Activated T-helper 1 cell treated with anti-CD3 and anti-CD28 coated beads, Interleukin-12 subunit alpha, Interleukin-12 subunit beta, Interleukin-2, Interleukin-4 antibody, amounts not matched to agents 30 ng/mL and 10 ng/mL and 1 ng/mL, durations not matched to agents 14 hours and 24 hours and 36 hours (primary cell): ENCODE data around the gene BTNL3. TPM values are rescaled to one million over a fixed set of nuclear protein-coding genes. Genes with fewer than 3 reads are reported as not detected.
"Not testable (repeated sequence)": the region's sequence is repeated elsewhere in the genome, so short reads cannot be mapped to it uniquely, and the experiment has no call there.

Experiments used
- DNase-seq: peaks from one replicate; pipeline ENCODE4 v3.0.0; 2021; ENCODE audit warnings: low spot score
- H3K27ac Mint-ChIP-seq: one replicate; pipeline ENCODE4 v1.8.0; 2021; ENCODE audit warnings: mild to moderate bottlenecking, mixed read lengths
- H3K27me3 Mint-ChIP-seq: one replicate; pipeline ENCODE4 v1.8.0; 2022; ENCODE audit warnings: mild to moderate bottlenecking, moderate library complexity, mixed read lengths; ENCODE audit not compliant: insufficient read depth
- H3K36me3 Mint-ChIP-seq: one replicate; pipeline ENCODE4 v1.8.0; 2021; ENCODE audit warnings: low read depth, mixed read lengths
- H3K4me1 Mint-ChIP-seq: one replicate; pipeline ENCODE4 v1.8.0; 2021; ENCODE audit warnings: low read depth, mixed read lengths
- H3K4me3 Mint-ChIP-seq: one replicate; pipeline ENCODE4 v1.8.0; 2021; ENCODE audit warnings: mild to moderate bottlenecking, moderate library complexity, mixed read lengths
- H3K9me3 Mint-ChIP-seq: one replicate; pipeline ENCODE4 v1.8.0; 2021; ENCODE audit warnings: mixed read lengths
- intact Hi-C: fragments of 100-400 bp; cut with micrococcal nuclease; formaldehyde crosslinking; loops from one replicate; pipeline ENCODE4 v1.15.1; 2024
- total RNA-seq: library from RNA; stranded (reverse); gene quantifications from 2 replicates; pipeline ENCODE4 v1.2.3, GENCODE V29; 2022

BTNL3 gene
- total RNA-seq, 1 donor from 2014 or later = not detected

GRCh38 chr5:181044662-181045305, 56.1 kb downstream of the BTNL3 start:
- Mint-ChIP-seq H3K27me3 (peaks cover 11% of the 10 kb centered on the region), H3K36me3 (no peaks in the 10 kb centered on the region)
- intact Hi-C loops = no loop called here

GRCh38 chr5:181045316-181045715, 56.7 kb downstream of the BTNL3 start:
- DNase-seq = no peak
- H3K4me3 Mint-ChIP-seq = no peak overlapping the region
- intact Hi-C loops = no loop called here
- H3K27ac Mint-ChIP-seq = no peak overlapping the region
- H3K36me3 Mint-ChIP-seq = no peaks in the 10 kb centered on the region
- no peaks in the 10 kb centered on the region for H3K4me1 Mint-ChIP-seq
- no peaks in the 10 kb centered on the region for H3K9me3 Mint-ChIP-seq
- peaks cover 6% of the 10 kb centered on the region for H3K27me3 Mint-ChIP-seq

More at GRCh38 chr5:181044662-181045305, 56.1 kb downstream of the BTNL3 start:
- DNase-seq = no peak
- Mint-ChIP-seq H3K27ac (no peak overlapping the region), H3K4me1 (no peaks in the 10 kb centered on the region), H3K9me3 (no peaks in the 10 kb centered on the region), H3K4me3 (no peak overlapping the region)

- intact Hi-C loops, H3K9me3 Mint-ChIP-seq, H3K27ac Mint-ChIP-seq, H3K4me1 Mint-ChIP-seq, H3K4me3 Mint-ChIP-seq, DNase-seq, H3K36me3 Mint-ChIP-seq: not testable (repeated sequence)
- peaks cover 10% of the 10 kb centered on the region for H3K27me3 Mint-ChIP-seq
These were observed 57.2 kb downstream of the BTNL3 start for GRCh38 chr5:181045857-181046256.

GRCh38 chr5:181047288-181047687, 58.6 kb downstream of the BTNL3 start:
- DNase-seq = no peak
- Mint-ChIP-seq H3K4me1 (peaks cover 5% of the 10 kb centered on the region), H3K27me3 (peaks cover 22% of the 10 kb centered on the region), H3K9me3 (no peaks in the 10 kb centered on the region), H3K27ac (no peak overlapping the region), H3K36me3 (no peaks in the 10 kb centered on the region), H3K4me3 (no peak overlapping the region)
- intact Hi-C loops = no loop called here

- Mint-ChIP-seq H3K27ac (no peak overlapping the region), H3K27me3 (peaks cover 24% of the 10 kb centered on the region), H3K4me3 (no peak overlapping the region), H3K9me3 (no peaks in the 10 kb centered on the region), H3K4me1 (peaks cover 6% of the 10 kb centered on the region), H3K36me3 (no peaks in the 10 kb centered on the region)
- intact Hi-C loops = no loop called here
- DNase-seq = no peak
These were observed 59.3 kb downstream of the BTNL3 start for GRCh38 chr5:181047921-181048320.

- peaks cover 6% of the 10 kb centered on the region for H3K4me1 Mint-ChIP-seq
- peaks cover 38% of the 10 kb centered on the region for H3K27me3 Mint-ChIP-seq
- H3K36me3 Mint-ChIP-seq = no peaks in the 10 kb centered on the region
- no peaks in the 10 kb centered on the region for H3K9me3 Mint-ChIP-seq
- no peak overlapping the region for H3K4me3 Mint-ChIP-seq
- DNase-seq = no peak
- intact Hi-C loops = loop anchor here (5.0 to 10.0 kb wide), 3 partner anchors 65 to 265 kb away; no protein-coding TSS in a partner anchor
- no peak overlapping the region for H3K27ac Mint-ChIP-seq
These were observed 61.4 kb downstream of the BTNL3 start for GRCh38 chr5:181050016-181050415.

- Mint-ChIP-seq H3K36me3 (no peaks in the 10 kb centered on the region), H3K4me3 (peak overlapping the region; percentile 72), H3K9me3 (no peaks in the 10 kb centered on the region), H3K27ac (no peak overlapping the region), H3K4me1 (peaks cover 6% of the 10 kb centered on the region), H3K27me3 (peaks cover 56% of the 10 kb centered on the region)
- intact Hi-C loops = loop anchor here (5.0 to 10.0 kb wide), 3 partner anchors 63 to 267 kb away; no protein-coding TSS in a partner anchor
- no peak for DNase-seq
These were observed 63.4 kb downstream of the BTNL3 start for GRCh38 chr5:181051841-181052671.

- Mint-ChIP-seq H3K9me3 (no peaks in the 10 kb centered on the region), H3K36me3 (no peaks in the 10 kb centered on the region), H3K4me3 (peak overlapping the region; percentile 72), H3K27ac (no peak overlapping the region), H3K4me1 (peaks cover 6% of the 10 kb centered on the region), H3K27me3 (peaks cover 63% of the 10 kb centered on the region)
- intact Hi-C loops = loop anchor here (5.0 to 10.0 kb wide), 3 partner anchors 62 to 268 kb away; no protein-coding TSS in a partner anchor
- no peak for DNase-seq
These were observed 64.2 kb downstream of the BTNL3 start for GRCh38 chr5:181052672-181053487.

GRCh38 chr5:181053488-181054121, 65.0 kb downstream of the BTNL3 start:
- Mint-ChIP-seq H3K9me3 (no peaks in the 10 kb centered on the region), H3K4me1 (peaks cover 6% of the 10 kb centered on the region), H3K27ac (no peak overlapping the region), H3K4me3 (peak overlapping the region; percentile 66), H3K36me3 (no peaks in the 10 kb centered on the region), H3K27me3 (peaks cover 68% of the 10 kb centered on the region)
- intact Hi-C loops = loop anchor here (5.0 to 10.0 kb wide), 3 partner anchors 61 to 269 kb away; no protein-coding TSS in a partner anchor
- no peak for DNase-seq

- H3K4me3 Mint-ChIP-seq = peak overlapping the region; percentile 46
- DNase-seq = no peak
- H3K27me3 Mint-ChIP-seq = peaks cover 73% of the 10 kb centered on the region
- H3K4me1 Mint-ChIP-seq = peaks cover 6% of the 10 kb centered on the region
- no peaks in the 10 kb centered on the region for H3K36me3 Mint-ChIP-seq
- intact Hi-C loops = loop anchor here (5.0 to 10.0 kb wide), 3 partner anchors 61 to 269 kb away; no protein-coding TSS in a partner anchor
- H3K9me3 Mint-ChIP-seq = no peaks in the 10 kb centered on the region
- H3K27ac Mint-ChIP-seq = no peak overlapping the region
These were observed 65.5 kb downstream of the BTNL3 start for GRCh38 chr5:181054138-181054537.

GRCh38 chr5:181054871-181055459, 66.3 kb downstream of the BTNL3 start:
- intact Hi-C loops = loop anchor here (5.0 to 10.0 kb wide), 3 partner anchors 60 to 270 kb away; no protein-coding TSS in a partner anchor

More at GRCh38 chr5:181054871-181055459, 66.3 kb downstream of the BTNL3 start:
- peaks cover 6% of the 10 kb centered on the region for H3K4me1 Mint-ChIP-seq
- H3K9me3 Mint-ChIP-seq = no peaks in the 10 kb centered on the region
- H3K27me3 Mint-ChIP-seq = peaks cover 78% of the 10 kb centered on the region
- no peak overlapping the region for H3K27ac Mint-ChIP-seq
- no peaks in the 10 kb centered on the region for H3K36me3 Mint-ChIP-seq
- no peak for DNase-seq
- peak overlapping the region; percentile 46 for H3K4me3 Mint-ChIP-seq
